Activated CD8-positive, alpha-beta memory T cell treated with anti-CD3 and anti-CD28 coated beads for 1 hour (primary cell): ENCODE data around the gene PFKFB3.
A peak's percentile ranks its signal among the peaks of the same experiment; 100 is the strongest.
"Not testable (repeated sequence)": the region's sequence is repeated elsewhere in the genome, so short reads cannot be mapped to it uniquely, and the experiment has no call there.

Source experiments
- DNase-seq, 2 donors: peaks; one replicate each; pipeline ENCODE4 v3.0.0-alpha.2; 2020; ENCODE audit warnings: low read depth in 1 of 2; ENCODE audit errors: extremely low read depth in 1 of 2

PFKFB3 gene

GRCh38 chr10:6202684-6203330 is at the start of gene PFKFB3:
TSS of gene PFKFB3 (plus strand) at chr10:6202932. CDS start at chr10:6203261, 329 bp downstream.
- peak; percentile 85 to 89 for DNase-seq

- DNase-seq: no peak
Observed at GRCh38 chr10:6153845-6154244, 48.9 kb upstream of the PFKFB3 start.

GRCh38 chr10:6154566-6154965 is 48.2 kb upstream of the PFKFB3 start:
- DNase-seq: no peak

- DNase-seq: no peak
Observed at GRCh38 chr10:6158276-6158675, 44.5 kb upstream of the PFKFB3 start.

DNA sequence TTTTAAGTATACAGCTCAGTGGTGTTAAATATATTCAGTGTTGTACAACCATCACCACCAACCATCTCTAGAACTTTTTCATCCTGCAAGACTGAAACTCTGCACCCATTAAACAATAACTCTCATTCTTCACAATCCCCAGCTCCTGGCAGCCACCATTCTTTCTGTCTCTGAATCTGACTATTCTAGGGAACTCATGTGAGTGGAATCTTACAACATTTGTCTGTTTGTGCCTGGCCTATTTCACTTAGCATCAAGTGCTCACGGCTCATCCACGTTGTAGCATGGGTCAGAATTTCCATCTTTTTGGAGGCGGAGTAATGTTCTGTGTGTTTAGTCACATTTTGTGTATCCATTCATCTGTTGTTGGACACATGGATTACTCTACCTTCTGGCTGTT is 40.8 kb upstream of the PFKFB3 start:
- DNase-seq: no peak

DNA sequence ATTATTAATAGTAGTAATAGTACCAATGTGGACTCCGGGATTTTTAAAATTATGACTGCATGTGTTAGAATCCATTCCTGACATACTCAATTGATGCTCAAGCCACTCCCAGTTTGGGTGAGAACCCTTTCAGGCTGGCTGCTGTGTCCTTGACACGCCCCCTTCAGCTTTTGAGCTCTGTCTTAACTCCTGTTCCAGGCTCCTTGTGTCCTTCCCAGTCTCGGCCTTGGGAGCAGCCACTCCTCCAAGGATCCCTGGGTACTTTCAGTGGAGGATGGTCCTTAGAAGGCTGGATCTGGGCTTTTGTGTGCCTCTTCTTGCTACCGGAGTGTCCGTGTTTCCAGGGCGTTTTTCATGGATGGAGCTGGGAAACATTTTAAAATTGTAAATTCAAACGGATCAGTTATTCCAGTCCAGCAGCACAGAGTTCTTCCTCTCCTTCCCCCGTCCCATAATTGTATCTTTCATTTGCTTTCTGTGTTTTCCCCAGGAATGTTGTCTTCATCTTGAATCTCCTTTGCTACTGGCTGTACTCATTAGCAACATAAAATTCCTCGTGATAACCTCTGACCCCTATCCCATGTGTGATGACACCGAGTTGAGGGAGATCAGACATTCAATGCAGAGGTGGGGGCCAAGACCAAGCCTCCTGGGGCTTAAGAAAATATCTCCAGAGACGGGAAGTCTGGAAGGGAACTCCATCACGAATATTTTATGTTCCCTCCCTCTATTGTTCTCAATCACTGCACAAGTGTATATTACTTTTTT is 40.0 kb upstream of the PFKFB3 start:
- no peak for DNase-seq

DNA sequence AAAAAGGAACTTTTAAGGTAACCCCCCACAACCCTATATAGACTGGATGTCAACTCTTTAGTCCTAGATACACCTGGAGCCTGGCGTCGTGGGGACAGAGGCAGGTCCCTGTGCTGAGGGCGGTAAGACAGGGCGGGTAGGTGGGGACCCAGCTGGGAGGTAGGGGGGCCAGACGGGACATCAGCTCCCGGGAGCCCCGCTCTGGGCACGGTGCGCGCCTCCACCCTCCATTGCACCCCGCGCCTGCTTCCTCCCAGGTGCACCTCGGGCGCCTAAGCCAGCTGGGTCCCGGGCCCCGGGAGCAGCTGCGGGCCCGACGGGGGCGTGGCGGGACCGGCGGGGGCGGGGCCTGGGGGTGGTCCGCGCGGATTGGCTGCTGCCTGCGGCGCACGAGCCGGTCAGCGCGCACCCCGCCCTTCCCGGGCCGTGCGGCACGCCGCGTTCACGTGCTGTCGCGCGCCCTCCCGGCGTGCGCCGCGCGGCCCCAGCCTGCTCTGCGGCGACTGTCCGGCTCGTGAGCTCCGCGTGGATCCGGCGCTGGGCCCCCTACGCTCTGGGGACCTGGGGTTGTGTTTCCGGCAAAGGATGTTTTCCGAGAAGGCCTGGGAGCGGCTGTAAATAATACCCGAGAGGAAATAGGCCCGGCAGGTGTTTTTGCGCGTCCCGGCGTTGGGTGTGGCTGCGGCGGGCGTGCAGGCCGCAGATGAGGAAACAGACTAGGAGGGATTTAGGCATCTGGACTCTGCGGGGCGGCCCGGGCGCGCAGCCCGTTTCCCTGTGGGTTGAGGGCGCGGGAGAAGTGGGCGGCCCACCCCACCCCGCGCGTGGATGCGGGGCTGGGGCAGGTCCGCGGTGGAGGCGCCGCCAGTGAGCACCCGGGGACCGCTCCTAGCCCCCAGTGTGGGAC is 39.1 kb upstream of the PFKFB3 start:
- DNase-seq: peak; percentile 71 to 93

GRCh38 chr10:6164271-6165095 is 38.2 kb upstream of the PFKFB3 start:
- DNase-seq: no peak

- no peak for DNase-seq
Observed at GRCh38 chr10:6165221-6165725, 37.5 kb upstream of the PFKFB3 start.

DNA sequence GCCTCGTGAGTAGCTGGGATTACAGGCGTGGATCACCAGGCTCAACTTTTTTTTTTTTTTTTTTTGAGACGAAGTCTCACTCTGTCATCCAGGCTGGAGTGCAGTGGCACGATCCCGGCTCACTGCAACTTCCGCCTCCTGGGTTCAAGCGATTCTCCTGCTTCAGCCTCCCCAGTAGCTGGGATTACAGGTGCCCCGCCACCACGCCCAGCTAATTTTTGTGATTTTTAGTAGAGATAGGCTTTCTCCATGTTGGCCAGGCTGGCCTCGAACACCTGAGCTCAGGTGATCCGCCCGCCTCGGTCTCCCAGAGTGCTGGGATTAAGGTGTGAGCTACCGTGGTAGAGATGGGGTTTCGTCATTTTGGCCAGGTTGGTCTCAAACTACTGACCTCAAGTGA is 36.8 kb upstream of the PFKFB3 start:
- DNase-seq: not testable (repeated sequence)

GRCh38 chr10:6167456-6167855 is 35.3 kb upstream of the PFKFB3 start:
- DNase-seq: no peak

DNA sequence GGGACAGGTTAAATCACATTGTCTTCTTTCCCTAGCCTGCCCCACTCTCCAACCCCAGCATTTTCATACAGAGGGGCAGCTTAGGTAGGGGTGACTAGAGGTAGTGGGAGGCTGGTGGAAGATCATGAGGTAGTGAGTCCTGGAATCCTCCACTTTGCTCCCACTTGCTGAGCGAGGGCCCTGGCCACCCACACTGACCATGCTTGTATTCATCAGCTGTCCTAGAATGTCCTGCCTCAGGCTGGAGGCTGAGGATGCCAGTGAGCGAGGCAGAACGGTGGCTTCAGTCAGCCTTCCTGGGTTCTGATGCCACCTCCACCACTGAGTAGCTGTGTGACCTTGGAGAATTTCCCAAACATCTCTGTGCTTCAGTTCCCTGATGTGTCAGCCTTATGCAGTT is 34.6 kb upstream of the PFKFB3 start:
- DNase-seq: no peak

DNA sequence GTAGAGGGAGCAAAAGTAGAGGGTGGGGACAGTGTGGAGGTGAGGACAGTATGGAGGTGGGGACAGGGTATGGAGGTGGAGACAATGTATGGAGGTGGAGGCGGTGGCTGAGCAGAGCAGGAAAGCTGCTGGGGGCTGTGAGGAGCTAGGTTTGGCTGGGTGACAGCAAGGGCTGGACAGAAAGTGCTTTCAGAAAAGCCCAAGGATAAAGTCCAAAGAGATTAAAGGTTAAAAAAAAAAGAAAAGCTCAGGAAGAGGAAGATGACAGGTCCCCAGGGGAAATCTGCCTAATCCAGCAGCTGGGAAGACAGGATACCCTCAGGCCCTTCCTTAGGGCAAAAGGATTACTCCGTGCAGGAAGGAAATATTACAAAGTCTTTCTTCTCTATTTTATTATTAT is 32.1 kb upstream of the PFKFB3 start:
- DNase-seq: no peak

GRCh38 chr10:6171881-6172695 is 30.6 kb upstream of the PFKFB3 start:
- DNase-seq: no peak

DNA sequence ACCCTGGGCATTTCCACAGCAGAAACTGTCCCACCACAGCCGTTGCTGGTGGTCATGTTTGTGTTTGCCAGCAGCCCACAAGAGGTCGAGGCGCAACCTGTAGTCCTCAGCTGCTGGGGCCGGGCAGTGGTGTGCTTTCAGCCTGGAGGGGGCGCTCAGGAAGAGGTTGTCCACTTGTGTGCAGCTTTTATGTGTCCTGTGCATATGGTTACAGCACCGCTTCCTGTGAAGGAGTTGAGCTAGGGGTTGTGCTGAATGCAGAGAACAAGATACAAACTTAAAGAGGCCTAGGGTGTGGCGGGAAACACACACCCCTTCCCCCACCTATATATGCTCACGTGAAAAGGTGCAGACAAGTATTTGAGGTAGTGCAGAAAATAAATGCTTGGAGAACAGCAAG is 29.5 kb upstream of the PFKFB3 start:
- DNase-seq: peak in 1 of 2 donors; percentile 20

DNA sequence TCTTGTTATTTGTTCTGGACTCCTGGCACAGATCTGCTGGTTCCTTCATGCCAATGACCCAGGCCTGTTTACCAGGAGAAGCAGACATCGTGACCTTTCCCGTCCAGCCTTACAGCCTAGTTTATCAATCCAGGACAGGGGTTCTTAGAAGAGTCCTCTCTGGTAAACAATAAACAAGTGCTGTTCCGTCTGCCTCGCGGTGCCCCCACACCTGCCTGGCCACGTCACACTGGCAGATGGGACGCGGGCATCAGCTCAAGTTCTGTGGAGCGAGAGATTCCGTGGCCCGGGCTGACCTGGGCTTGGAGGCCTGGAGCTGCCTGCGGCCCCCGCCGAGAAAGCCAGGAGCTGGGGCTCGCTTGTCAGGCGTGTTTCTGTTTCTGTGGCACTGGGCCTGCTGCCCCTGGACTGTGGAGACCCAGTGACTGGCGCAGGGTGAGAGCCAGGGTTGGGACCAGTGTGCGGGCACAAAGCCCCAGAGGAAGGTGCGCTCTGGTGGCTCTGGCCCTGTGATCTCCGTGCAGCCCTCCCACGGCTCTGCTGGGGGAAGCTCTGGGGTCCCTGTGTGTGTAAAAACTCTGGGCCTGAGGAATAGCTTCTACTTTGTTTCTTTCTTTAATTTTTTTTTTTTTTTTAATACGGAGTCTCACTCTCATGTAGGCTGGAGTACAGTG is 28.4 kb upstream of the PFKFB3 start:
- DNase-seq: no peak

GRCh38 chr10:6175329-6176055 is 27.2 kb upstream of the PFKFB3 start:
- DNase-seq: no peak

GRCh38 chr10:6176691-6177231 is 26.0 kb upstream of the PFKFB3 start:
- DNase-seq: no peak
